ENCODE data around the gene TMEM61.
A peak's percentile ranks its signal among the peaks of the same experiment; 100 is the strongest.
"Not testable (repeated sequence)": the region's sequence is repeated elsewhere in the genome, so short reads cannot be mapped to it uniquely, and the experiment has no call there.

TMEM61 gene

DNA sequence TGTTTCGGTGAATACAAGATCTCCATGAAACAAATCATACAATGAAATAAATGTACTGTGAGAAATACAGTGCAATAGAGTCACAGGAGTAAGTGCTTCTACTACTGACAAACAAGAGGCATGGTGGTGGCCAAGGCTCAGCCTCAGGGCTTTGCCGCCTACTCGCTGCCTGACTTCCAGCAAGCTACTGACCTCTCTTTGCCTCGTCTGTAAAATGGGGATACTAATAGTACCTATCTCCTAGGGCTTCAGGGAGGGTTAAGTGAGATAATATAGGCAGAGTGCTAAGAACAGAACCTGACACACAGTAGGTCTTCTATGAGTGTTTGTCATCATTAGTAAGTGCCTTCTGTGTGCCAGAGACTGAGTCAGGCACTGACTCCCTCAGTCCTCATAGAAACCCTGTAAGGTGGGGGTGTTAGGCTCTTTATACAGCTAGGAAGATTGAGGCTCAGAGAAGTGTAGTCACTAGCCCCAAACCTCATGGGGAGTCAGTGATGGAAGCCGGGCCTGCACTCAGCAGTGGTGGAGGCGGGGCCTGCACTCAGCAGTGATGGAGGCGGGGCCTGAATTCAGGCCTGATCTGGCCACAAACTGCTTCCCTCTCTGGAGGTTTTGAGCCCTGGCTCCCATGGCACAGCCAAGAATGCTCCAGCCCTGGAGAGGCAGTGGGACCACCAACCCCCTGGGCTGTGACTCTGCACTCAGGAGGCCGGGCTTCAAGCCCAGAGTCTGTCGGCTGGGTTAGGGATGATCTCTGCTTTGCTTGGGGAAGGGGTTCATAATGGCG lies 25.1 kb downstream of the TMEM61 start:
- no peak for DNase-seq

DNA sequence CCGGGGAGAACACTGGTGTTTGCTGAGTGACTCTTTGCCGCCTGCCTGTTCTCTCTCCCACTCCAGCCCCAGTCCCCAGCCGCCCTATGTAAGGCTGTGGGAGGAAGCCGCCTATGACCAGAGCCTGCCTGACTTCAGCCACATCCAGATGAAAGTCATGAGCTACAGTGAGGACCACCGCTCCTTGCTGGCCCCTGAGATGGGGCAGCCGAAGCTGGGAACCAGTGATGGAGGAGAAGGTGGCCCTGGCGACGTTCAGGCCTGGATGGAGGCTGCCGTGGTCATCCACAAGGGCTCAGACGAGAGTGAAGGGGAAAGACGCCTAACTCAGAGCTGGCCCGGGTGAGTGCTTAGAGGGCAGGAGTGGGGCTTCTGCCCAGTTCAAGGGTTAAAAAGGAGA lies 26.5 kb downstream of the TMEM61 start:
- no peak for DNase-seq

DNA sequence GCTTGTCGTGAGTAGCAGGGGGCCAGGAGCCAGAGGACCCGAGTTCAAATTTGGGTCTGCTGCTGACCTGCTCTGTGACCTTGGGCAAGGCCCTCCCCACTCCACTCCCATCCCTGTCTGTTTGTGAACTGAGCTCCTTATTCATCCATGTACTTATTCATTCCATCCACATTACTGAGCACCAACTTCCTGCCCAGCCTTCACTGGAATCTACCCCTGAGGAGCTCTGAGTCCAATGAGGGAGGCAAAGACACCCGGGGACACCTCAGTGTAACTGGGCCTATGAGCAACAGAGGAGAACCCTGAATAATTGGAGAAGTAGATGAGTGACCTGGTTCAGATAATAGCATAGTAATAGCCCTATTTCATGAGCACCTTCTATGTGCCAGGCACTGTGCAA lies 27.2 kb downstream of the TMEM61 start:
- no peak for DNase-seq

DNA sequence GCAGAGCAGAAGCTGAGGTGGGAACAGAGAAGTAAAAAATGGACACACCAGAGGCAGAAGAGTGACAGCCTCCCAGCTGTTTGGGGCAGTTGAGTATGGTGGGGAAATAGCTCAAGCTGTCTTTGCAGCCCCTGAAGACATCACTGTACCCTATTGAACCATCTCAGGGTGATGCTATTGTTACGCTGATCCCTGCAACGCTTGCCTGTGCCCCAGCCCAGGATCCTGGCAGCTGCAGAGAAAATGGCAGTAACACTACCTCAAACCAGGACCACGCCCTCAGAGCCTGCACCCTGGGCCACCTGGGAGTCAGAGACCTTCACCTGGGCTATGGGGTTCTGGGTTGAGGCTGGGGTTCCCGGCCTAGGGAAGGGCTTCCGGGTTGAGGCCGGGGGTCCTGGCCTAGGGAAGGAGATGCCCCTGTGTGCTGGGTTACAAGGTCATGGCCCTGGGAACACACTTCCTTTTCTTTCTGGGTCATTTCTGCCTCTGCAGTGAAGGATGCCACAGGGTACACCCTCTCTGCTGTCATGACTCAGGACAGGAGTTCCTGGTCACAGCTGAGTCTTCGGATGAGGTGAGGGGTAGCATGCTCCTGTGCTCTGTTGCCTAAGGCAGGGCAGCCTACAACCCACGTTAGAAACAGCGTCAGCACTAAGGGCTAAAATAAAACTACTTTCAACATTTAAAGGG lies 29.9 kb downstream of the TMEM61 start:
- no peak for DNase-seq

DNA sequence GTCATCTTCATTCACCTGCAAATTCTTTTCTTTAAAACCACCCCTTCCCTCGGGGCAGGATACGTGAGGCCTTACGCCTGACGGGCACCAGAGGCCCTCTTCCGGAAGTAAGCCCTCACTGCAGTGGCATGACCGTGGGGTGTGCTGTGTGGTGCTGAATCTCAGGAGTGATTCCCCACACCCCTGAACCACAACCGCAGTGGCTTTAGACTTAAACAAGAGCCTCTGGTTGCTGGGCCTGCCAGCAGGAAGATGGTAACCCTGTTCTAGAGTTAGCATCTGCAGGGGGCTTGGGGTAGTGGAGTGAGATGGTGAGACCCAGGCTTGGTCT lies 30.4 kb downstream of the TMEM61 start:
- no peak for DNase-seq

DNA sequence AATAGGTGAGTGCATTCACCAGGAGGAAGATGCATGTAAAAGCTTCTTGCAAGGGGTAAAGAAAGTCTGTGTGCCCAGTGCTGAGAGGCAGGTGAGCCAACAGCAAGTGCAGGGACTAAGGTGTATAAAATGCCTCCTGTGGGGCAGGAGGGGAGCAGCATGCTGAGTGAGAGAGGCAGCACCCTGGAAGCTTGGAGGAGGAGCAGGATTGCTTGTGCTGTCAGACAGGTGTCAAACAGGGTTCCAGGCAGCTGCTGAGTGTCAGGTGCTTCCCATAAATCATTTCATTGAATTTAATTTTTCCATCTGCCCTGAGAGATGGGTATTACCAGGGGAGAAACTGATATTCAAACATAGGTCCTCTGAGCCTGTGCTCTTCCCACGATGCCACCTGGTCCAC lies 32.2 kb downstream of the TMEM61 start:
- no peak for DNase-seq

DNA sequence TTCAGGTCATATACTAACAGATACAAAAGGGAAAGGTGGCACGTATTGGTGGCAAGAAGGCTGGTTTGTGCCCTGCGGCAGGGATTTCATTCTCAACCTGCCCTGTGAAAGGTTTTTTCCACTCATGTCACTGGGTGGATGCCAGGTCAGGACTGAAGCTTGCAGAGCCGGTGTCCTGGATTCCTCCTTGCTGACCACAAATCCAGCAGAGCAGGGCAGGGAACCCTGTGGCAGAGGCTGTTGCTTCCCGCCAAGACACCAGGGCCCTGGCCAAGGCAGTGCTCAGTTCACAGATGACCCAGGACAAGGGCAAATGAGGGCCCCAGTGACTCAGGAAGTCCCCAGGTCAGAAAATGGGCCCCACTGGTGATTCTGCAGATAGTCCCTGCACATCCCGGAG lies 34.7 kb downstream of the TMEM61 start:
- DNase-seq = no peak

DNA sequence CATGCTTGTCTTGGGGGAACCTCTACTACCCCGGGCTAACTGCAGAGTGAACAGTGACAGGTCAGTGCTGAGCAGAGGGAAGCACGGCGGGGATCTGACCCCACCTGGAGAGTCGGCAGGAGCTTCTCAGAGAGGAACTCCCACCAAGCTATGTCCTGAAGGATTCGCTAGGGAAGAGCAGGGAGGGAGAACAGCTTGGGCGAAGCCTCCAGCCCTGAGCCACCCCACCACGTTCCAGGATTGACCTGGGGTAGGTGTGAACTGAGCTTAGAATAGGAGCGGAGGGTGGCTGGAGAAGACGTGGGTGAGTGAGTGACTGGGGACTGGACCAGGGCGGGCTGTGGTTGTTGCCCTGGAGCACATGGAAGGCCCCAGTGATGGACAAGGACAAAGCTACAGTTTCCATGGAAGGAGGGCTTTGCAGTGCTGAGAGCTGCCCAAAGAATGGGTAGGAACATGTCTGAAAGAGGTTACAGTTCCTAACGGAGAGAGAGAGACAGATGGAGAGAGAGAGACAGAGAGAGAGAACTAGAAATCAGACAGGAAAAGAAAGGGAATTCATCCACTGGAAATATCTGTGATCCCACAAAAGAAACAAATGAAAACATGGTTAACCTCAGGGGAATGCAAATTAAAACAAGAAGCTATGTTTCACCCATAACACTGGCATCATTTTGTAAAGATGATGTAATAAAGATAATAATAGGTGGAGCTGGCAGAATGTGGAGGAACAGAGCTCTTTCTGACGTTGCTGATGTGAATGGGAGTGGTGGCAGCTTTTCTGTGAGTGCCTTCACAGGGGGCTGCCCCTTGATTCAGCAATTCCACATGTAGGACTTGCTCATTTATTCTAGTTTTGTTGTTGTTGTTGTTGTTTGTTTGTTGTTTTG lies 35.5 kb downstream of the TMEM61 start:
- DNase-seq = no peak

DNA sequence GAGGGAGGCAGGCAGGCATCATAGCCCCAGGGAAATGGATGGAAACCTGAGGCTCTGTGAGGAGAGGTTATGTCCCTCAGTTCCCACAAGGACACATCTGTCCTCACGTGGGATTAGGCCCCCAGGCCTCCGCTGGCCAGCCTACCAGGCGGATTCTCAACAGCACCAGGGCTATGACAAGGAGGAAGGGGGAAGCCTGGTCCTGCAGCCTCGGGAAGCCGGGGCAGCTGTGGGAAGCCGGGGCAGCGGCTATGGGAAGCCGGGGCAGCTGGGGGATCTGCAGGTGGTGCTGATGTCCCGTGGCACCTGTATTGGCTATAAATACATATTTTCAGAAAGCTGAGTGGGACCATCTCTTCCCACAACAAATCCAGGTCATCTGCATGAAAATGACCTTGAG lies 38.0 kb downstream of the TMEM61 start:
- DNase-seq = no peak

DNA sequence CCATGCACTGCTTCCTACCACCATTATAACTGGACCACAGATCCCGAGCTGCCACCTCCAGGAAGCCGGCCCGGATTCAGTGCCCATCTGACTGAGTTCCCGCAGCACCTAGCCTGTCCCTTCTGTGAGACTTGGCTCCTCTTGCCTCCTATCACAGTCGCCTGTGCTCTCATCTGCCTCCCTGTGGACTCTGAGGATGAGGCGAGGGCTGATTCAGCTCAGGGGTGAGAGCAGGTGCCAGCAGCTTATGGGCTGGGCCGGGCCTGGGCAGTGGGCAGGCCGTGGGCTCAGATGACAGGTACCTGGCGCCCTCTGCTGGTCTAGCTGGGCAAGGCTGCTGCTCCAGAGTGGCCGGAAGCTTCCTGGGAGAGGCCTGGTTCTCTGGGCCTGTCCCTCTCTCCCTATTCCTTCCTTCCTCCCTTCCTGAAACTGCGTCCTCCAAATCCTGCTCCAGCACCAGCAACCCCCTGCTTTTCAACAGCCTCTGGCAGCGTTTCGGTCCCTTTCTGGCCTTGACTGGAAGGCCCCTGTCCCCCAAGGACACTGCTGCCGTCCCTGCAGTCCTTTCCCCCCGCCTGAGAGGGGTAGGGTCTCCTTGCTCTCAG lies 41.6 kb downstream of the TMEM61 start:
- peak; percentile 86 for DNase-seq

DNA sequence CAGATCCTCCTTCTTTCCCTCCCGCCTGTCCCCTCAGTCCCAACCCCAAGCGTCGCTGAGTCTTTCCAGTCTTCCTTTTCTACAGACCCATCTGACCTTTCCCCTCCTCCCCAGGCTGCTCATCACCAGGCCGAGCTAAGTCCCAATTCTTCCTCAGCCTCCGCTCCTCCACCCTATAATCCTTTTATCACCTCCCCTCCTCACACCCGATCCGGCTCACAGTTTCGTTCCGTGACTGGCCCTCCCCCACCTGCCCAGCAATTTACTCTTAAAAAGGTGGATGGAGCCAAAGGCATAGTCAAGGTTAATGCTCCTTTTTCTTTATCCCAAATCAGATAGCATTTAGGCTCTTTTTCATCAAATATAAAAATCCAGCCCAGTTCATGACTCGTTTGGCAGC lies 43.7 kb downstream of the TMEM61 start:
- not testable (repeated sequence) for DNase-seq

DNA sequence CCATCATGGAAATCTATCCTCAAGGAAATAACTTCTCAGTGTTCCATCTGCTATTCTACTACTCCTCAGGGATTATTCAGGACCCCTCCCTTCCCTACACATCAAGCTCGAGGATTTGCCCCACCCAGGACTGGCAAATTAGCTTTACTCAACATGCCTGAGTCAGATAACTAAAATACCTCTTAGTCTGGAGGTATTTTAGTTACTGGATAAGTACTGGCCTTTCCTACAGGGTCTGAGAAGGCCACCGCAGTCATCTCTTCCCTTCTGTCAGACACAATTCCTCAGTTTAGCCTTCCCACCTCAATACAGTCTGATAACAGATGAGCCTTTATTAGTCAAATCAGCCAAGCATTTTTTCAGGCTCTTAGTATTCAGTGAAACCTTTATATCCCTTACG lies 46.3 kb downstream of the TMEM61 start:
- DNase-seq = not testable (repeated sequence)

DNA sequence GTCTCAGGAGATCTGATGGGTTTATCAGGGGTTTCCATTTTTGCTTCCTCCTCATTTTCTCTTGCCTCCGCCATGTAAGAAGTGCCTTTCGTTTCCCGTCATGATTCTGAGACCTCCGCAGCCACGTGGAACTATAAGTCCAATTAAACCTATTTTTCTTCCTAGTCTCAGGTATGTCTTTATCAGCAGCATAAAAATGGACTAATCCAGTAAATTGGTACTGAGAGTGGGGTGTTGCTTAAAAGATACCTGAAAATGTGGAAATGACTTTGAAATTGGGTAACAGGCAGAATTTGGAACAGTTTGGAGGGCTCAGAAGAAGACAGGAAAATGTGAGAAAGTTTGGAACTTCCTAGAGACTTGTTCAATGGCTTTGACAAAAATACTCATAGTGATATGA lies 50.7 kb downstream of the TMEM61 start:
- DNase-seq = not testable (repeated sequence)

DNA sequence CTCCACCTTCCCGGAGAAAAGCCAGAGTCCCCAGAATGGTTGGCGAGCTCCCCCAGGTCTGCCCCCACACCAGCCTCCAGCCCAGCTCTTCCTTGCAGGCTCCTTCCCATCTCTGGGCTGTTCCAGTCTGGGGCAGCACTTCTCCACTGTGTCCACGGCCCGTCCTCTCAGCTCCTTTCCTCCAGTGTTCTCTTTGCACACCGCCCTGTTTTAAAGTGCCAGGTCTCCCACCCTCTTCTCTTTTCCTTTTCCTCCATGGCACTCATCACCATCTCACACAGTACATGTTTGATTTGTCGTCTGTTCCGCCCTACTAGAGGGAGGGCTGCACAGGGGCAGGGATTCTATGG lies 52.8 kb downstream of the TMEM61 start:
- no peak for DNase-seq

DNA sequence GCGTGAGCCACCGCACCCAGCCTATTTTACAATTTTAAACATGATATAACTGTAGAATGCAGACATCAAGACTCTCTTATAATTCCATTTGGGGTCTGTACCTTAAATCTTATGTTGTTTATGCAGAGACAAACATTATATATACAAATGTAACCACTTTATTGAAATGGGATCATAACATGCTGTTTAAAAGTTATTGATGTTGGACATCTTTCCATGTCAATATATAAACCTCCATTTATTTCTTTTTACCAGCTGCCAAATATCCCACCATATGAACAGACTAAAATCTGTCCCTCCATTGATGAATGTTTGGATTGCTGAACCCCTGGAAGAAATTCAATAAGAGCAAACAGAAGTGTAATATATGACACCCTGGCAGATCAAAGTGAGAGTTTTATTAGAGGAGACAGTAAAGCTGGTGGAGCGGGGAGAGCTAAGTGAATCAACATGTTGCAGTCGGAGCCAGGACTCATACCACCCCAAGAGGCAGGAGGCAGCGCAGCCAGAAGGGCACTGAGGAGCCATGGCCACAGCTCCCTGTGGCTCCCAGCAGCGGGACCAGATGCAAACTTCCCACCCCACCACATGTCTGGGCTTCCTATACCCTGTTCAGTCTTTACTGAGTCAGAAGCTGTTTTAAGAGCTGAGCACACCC lies 54.2 kb downstream of the TMEM61 start:
- no peak for DNase-seq

DNA sequence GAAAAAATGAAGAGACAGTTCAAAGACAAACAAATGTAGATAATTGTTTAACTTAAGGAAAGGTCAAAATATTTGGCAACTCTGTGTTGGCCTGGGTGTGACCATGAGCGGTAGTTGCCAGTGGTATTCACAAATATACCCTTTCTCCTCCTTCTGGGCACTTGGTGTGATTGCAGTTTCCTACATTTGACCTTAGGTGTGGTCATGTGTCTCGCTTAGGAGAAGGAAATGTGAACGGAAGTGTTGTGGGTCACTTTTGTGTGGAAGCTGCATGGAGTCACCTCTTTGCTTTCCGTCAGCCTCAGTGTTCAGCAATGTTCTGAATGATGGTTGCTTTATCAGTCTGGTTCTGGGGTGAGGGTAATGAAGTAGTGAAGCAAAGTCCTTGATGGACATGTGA lies 55.5 kb downstream of the TMEM61 start:
- DNase-seq = no peak

DNA sequence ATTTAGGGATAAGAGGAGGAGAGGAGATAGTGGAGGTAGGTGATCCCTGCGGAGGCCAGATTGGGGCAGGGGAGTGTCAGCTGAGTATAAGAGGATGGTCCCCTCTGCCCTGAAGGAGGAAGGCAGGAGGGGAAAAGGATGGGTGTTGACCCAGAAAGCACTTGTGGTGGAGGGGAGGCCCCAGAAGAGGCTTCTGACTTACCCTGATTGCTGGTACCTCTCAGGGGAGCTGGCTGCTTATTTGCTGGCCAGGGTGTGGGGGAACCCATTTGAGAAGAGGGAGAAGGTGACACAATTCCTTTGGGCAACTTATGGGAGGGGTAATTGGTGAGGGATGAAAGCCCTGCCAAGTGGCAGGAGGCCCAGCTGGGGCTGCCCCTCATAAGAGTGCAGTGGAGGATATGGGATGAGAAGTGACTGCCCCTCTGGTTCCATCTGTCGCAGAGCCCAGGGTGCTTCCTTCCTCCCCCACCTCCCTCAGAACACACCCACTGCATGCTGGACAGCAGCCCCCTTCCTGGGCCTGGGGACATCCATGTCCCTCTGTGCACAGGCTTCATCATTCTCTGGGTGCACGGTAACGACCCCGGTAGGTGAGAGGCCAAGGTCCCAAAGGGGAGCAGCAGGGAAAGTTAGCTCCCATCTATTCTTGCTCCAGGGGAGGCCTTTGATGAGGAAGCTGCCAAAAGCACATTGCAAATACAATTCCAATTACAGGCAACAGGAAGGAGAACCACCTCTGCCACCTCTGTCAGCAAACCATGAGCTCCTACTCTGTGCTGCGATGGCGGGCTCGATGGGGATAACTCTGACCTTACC lies 57.5 kb downstream of the TMEM61 start:
- DNase-seq = no peak

DNA sequence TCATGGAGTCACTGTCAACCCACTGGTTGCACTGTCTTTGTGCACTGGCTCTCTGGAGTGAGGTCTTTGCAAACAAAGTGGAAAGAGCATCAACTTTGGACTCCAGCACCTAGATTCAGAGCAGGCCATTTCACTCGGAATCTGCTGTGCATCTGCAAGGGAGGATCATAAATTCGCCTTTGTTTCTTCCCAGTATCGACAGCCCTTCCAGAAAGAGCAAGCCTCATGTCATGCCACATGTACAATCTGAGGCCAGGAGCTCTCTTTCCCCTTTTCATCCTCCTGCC lies 58.1 kb downstream of the TMEM61 start:
- no peak for DNase-seq

DNA sequence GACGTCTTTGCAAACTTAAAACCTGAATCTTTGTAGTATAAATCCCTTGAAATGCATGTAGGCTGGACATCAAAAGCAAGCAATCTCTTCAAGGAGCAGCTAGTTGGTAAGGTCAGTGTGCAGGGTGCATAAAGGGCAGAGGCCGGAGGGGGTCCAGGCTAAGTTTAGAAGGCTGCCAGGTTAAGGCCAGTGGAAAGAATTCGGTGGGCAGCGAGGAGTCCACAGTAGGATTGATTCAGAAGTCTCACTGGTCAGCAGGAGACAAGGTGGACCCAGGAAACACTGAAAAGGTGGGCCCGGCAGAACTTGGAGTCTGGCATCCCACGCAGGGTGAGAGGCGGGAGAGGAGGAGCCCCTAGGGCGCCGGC lies 58.5 kb downstream of the TMEM61 start:
- no peak for DNase-seq

DNA sequence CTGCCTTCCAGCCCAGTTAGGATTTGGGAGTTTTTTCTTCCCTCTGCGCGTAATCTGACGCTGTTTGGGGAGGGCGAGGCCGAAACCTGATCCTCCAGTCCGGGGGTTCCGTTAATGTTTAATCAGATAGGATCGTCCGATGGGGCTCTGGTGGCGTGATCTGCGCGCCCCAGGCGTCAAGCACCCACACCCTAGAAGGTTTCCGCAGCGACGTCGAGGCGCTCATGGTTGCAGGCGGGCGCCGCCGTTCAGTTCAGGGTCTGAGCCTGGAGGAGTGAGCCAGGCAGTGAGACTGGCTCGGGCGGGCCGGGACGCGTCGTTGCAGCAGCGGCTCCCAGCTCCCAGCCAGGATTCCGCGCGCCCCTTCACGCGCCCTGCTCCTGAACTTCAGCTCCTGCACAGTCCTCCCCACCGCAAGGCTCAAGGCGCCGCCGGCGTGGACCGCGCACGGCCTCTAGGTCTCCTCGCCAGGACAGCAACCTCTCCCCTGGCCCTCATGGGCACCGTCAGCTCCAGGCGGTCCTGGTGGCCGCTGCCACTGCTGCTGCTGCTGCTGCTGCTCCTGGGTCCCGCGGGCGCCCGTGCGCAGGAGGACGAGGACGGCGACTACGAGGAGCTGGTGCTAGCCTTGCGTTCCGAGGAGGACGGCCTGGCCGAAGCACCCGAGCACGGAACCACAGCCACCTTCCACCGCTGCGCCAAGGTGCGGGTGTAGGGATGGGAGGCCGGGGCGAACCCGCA lies 59.1 kb downstream of the TMEM61 start, which contains the start of gene PCSK9:
Gene PCSK9 (plus strand): TSS at position 207 of the 741 bp plus-strand sequence. CDS start 290 bp downstream, at position 497.
- no peak for DNase-seq

Measured in activated CD8-positive, alpha-beta memory T cell treated with anti-CD3 and anti-CD28 coated beads for 24 hours (primary cell).